ENCODE measurements around the gene RAD51.
A peak's percentile ranks its signal among the peaks of the same experiment; 100 is the strongest.

RAD51 gene

DNA sequence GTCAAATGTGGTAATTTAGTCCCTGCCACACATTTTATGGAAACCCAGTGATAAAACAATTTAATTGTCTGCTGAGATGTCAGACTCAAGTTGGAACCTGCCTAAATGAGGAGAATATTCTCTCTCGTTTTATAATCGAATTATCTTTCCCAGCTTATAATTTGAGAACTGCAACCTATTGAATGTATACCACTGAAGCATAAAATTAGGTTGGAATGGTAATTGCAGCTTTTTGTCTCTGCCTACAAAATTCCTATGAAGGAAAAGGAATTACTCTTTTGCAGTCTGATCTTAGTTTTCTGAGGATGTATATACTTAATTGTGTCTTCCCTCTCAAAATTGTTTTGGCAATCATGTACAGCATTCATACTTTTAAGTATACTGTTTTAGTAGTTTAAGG, 28.9 kb downstream of the RAD51 start:
- Histone ChIP-seq H3K9me3 (ENCODE audit: control insufficient read depth, insufficient read depth, low read length) (no peaks in the 10 kb centered on the region), H3K4me3 (ENCODE audit: low read depth, low read length) (no peak overlapping the region)

DNA sequence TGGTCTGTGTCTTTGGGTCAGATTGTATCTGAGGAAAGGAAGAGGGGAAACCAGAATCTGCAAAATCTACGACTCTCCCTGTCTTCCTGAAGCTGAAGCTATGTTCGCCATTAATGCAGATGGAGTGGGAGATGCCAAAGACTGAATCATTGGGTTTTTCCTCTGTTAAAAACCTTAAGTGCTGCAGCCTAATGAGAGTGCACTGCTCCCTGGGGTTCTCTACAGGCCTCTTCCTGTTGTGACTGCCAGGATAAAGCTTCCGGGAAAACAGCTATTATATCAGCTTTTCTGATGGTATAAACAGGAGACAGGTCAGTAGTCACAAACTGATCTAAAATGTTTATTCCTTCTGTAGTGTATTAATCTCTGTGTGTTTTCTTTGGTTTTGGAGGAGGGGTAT, 36.1 kb downstream of the RAD51 start:
- Histone ChIP-seq H3K9me3 (ENCODE audit: control insufficient read depth, insufficient read depth, low read length) (no peaks in the 10 kb centered on the region), H3K36me3 (ENCODE audit: control insufficient read depth, insufficient read depth, low read length) (peaks cover 16% of the 10 kb centered on the region), H3K9ac (ENCODE audit: low read depth, low read length) (no peak overlapping the region), H3K4me1 (ENCODE audit: control insufficient read depth, insufficient read depth, low read length) (no peaks in the 10 kb centered on the region), H3K27me3 (ENCODE audit: control insufficient read depth, insufficient read depth, low read length) (no peaks in the 10 kb centered on the region), H3K4me3 (ENCODE audit: low read depth, low read length) (no peak overlapping the region)

More for the DNA sequence above, 28.9 kb downstream of the RAD51 start:
- Histone ChIP-seq H3K27me3 (ENCODE audit: control insufficient read depth, insufficient read depth, low read length) (no peaks in the 10 kb centered on the region), H3K9ac (ENCODE audit: low read depth, low read length) (no peak overlapping the region), H3K36me3 (ENCODE audit: control insufficient read depth, insufficient read depth, low read length) (peaks cover 2% of the 10 kb centered on the region), H3K4me1 (ENCODE audit: control insufficient read depth, insufficient read depth, low read length) (no peaks in the 10 kb centered on the region)

DNA sequence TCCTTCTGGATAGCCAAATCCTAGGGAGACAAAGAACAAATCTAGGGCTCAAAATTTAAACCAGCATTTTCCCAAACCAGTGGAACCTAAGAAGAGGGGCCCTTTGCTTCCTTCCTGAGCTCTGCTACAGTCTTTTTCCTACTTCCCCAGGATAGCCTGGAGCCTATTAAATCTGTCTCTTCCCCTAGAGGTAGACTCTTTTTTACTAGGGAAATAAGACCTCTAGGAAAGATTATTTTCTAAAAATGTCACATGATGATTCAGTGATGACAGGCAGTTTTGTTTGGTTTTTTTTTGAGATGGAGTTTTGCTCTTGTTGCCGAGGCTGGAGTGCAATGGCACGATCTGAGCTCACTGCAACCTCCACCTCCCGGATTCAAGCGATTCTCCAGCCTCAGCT, 41.6 kb downstream of the RAD51 start:
- no peak overlapping the region for H3K9ac ChIP-seq (ENCODE audit: low read depth, low read length)
- H3K27me3 ChIP-seq (ENCODE audit: control insufficient read depth, insufficient read depth, low read length): no peaks in the 10 kb centered on the region
- no peak overlapping the region for H3K4me3 ChIP-seq (ENCODE audit: low read depth, low read length)
- peaks cover 15% of the 10 kb centered on the region for H3K36me3 ChIP-seq (ENCODE audit: control insufficient read depth, insufficient read depth, low read length)
- no peaks in the 10 kb centered on the region for H3K9me3 ChIP-seq (ENCODE audit: control insufficient read depth, insufficient read depth, low read length)
- peaks cover 17% of the 10 kb centered on the region for H3K4me1 ChIP-seq (ENCODE audit: control insufficient read depth, insufficient read depth, low read length)

DNA sequence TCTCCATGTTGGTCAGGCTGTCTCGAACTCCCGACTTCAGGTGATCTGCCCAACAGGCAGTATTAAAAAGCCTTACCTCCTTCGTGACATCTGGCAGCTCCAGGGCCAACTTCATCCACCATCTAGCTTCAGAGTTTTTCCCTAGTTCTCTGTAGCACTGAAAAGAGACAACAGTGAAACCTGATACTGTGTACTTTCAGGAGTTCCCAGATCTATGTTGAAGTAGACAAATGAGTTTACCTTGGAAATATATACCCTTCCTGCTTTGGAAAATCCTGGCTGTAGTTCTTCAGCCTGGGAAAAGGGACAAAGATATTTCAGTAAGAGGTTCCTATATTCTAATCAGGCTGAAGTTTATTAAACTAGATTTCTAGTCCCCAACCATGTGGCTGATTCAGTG, 42.1 kb downstream of the RAD51 start:
- Histone ChIP-seq H3K4me3 (ENCODE audit: low read depth, low read length) (no peak overlapping the region), H3K27me3 (ENCODE audit: control insufficient read depth, insufficient read depth, low read length) (no peaks in the 10 kb centered on the region), H3K4me1 (ENCODE audit: control insufficient read depth, insufficient read depth, low read length) (peaks cover 17% of the 10 kb centered on the region), H3K9me3 (ENCODE audit: control insufficient read depth, insufficient read depth, low read length) (no peaks in the 10 kb centered on the region), H3K9ac (ENCODE audit: low read depth, low read length) (no peak overlapping the region), H3K36me3 (ENCODE audit: control insufficient read depth, insufficient read depth, low read length) (peaks cover 15% of the 10 kb centered on the region)

DNA sequence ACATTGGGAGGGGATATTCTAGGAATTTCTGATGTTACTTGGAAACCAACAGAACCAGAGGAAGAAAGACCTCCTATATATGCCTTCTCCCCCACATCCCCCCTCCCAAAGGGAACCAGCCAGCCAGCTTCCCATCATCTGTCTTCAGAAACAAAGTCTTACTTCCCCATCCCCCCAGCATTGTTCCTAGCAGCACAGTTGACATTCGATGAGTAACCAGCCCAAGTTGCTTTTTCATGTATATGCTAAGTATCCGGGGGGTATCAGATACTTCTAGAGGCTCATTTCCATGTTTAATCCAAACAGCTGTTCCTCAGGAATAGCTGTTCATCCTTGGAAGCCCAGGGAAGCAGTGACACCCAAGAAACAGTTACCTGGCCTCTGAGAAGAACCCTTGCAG, 44.1 kb downstream of the RAD51 start:
- Histone ChIP-seq H3K9me3 (ENCODE audit: control insufficient read depth, insufficient read depth, low read length) (no peaks in the 10 kb centered on the region), H3K36me3 (ENCODE audit: control insufficient read depth, insufficient read depth, low read length) (peaks cover 10% of the 10 kb centered on the region), H3K4me1 (ENCODE audit: control insufficient read depth, insufficient read depth, low read length) (peaks cover 17% of the 10 kb centered on the region), H3K9ac (ENCODE audit: low read depth, low read length) (no peak overlapping the region), H3K4me3 (ENCODE audit: low read depth, low read length) (no peak overlapping the region), H3K27me3 (ENCODE audit: control insufficient read depth, insufficient read depth, low read length) (no peaks in the 10 kb centered on the region)

DNA sequence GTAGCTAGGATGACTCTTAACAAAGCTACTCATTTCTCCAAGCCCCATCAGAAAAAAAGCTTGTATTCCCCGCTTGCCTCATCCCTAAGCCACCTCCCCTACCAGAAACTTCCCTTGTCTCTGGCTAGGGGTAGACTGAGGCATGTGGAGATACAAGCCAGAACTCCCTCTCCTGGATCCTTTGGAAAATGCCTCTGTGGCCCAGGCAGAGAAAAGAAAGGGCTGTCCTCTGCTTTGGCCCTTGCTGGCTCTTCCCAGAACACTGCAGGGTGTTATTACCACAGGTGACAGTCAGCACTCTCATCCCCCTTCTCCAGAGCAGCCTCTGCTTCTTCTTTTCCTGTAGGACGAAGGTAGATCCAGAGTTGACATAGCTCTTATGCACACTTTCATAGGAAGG, 44.9 kb downstream of the RAD51 start:
- H3K9ac ChIP-seq (ENCODE audit: low read depth, low read length): peak overlapping the region; percentile 50
- no peaks in the 10 kb centered on the region for H3K9me3 ChIP-seq (ENCODE audit: control insufficient read depth, insufficient read depth, low read length)
- H3K27me3 ChIP-seq (ENCODE audit: control insufficient read depth, insufficient read depth, low read length): no peaks in the 10 kb centered on the region
- H3K4me1 ChIP-seq (ENCODE audit: control insufficient read depth, insufficient read depth, low read length): peaks cover 17% of the 10 kb centered on the region
- peaks cover 12% of the 10 kb centered on the region for H3K36me3 ChIP-seq (ENCODE audit: control insufficient read depth, insufficient read depth, low read length)
- H3K4me3 ChIP-seq (ENCODE audit: low read depth, low read length): no peak overlapping the region

DNA sequence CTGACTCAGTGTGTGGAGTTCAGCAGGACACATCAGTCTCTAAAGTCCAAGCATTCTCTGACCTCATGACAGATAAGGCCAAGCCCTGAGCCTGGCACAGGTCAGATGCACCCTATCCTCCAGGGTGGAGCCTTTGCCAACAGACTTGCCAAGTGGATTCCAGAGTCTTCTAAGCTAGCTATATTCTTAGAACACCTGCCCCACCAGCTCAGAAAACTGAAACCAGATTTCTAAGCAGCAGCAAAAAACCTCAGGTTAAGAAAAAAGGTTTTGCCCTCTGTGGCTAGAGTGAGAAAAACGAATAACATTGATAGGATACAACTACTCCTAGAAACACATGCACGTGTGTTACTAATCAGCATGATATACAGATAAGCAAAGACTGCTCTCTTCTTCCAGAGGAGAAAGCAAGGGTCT, 48.5 kb downstream of the RAD51 start:
- Histone ChIP-seq H3K9ac (ENCODE audit: low read depth, low read length) (no peak overlapping the region), H3K27me3 (ENCODE audit: control insufficient read depth, insufficient read depth, low read length) (no peaks in the 10 kb centered on the region), H3K36me3 (ENCODE audit: control insufficient read depth, insufficient read depth, low read length) (peaks cover 7% of the 10 kb centered on the region), H3K9me3 (ENCODE audit: control insufficient read depth, insufficient read depth, low read length) (no peaks in the 10 kb centered on the region), H3K4me1 (ENCODE audit: control insufficient read depth, insufficient read depth, low read length) (peaks cover 13% of the 10 kb centered on the region), H3K4me3 (ENCODE audit: low read depth, low read length) (no peak overlapping the region)

DNA sequence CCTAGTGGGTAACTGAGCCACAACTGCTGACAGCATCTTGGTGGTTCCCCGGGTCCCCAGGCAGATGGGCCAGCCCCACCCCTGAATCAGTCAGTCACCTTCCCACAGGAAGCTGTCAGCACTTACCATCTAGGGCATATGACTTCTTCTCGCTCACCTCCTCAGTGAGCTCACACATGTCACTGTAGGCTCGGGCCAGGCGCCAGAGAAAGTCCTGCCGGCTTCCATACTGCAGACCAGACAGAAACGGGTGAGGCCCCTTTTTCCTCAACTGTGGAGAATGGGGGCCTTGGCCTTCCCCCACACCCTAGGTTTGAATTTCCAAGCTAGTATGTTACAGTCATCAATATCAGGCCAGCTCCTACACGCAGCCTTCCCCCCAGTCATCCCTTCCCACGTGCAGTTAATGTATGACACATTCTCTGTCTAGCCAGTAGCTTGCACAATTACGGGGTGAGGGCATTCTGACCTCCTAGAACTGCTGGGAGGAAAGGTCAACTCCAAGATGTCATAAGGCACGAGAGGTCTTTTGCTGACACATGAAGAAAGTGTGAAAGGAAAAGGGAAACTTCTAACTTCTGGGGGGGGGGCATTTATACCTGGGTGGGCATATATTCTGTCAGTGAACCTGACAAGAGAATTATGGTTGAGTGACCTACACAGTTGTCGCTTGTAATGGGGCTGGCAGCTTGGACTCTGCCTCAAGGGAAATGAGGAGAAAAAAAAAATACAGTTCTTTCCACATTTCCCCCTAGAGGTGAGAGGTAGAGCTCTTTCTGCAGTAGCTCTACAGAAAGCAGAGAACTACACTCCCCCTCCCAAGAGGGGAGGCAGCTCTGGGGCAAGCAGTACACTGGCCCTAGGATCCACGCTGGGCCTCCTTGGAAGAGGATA, 49.2 kb downstream of the RAD51 start:
- Histone ChIP-seq H3K9ac (ENCODE audit: low read depth, low read length) (no peak overlapping the region), H3K36me3 (ENCODE audit: control insufficient read depth, insufficient read depth, low read length) (peaks cover 7% of the 10 kb centered on the region), H3K9me3 (ENCODE audit: control insufficient read depth, insufficient read depth, low read length) (no peaks in the 10 kb centered on the region), H3K4me1 (ENCODE audit: control insufficient read depth, insufficient read depth, low read length) (peaks cover 9% of the 10 kb centered on the region), H3K27me3 (ENCODE audit: control insufficient read depth, insufficient read depth, low read length) (no peaks in the 10 kb centered on the region), H3K4me3 (ENCODE audit: low read depth, low read length) (no peak overlapping the region)

DNA sequence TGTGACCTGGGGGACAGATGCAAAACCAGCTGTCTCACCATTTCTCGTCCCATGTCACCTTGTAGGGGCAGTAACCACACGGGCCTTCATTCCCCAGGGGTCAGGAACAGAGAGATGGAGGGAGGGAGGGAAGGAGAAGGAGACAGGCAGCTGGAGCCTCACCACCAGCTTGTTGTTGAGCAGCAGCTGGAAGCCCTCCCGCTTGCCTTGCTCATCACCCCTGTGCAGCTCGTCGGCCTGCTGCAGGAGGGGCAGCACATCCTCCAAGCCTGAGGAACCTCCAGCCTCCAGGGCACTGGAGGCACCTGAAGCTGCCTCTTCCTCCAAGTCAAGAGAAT, 49.8 kb downstream of the RAD51 start:
- Histone ChIP-seq H3K27me3 (ENCODE audit: control insufficient read depth, insufficient read depth, low read length) (no peaks in the 10 kb centered on the region), H3K4me3 (ENCODE audit: low read depth, low read length) (no peak overlapping the region), H3K4me1 (ENCODE audit: control insufficient read depth, insufficient read depth, low read length) (peaks cover 3% of the 10 kb centered on the region), H3K9ac (ENCODE audit: low read depth, low read length) (no peak overlapping the region), H3K9me3 (ENCODE audit: control insufficient read depth, insufficient read depth, low read length) (no peaks in the 10 kb centered on the region), H3K36me3 (ENCODE audit: control insufficient read depth, insufficient read depth, low read length) (peaks cover 7% of the 10 kb centered on the region)

DNA sequence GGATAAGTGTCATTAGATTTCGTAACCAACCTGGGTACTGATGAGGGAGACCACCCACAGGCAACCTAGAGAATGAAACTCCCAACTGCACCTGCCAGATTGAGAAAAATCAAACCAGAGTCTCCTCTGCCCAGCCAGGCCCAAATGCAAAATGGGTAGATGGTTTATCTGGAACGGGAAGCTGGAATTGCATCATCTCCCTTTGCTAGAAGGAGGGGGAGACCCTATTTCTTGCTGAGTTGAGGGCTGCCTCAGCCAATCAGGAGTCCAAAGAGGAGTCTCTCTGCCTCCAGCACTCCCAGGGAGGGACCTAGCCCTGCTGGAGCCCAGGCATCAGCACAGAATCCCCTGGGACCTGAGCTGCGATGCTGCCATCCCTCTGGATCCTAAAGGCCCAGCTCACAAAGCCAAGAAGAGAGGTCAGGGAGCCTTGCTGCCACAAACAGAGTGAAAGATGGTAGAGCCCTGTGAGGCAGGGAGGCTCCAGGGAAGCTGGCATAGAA, 52.0 kb downstream of the RAD51 start:
- Histone ChIP-seq H3K4me1 (ENCODE audit: control insufficient read depth, insufficient read depth, low read length) (no peaks in the 10 kb centered on the region), H3K4me3 (ENCODE audit: low read depth, low read length) (no peak overlapping the region), H3K36me3 (ENCODE audit: control insufficient read depth, insufficient read depth, low read length) (peaks cover 7% of the 10 kb centered on the region), H3K9ac (ENCODE audit: low read depth, low read length) (no peak overlapping the region), H3K9me3 (ENCODE audit: control insufficient read depth, insufficient read depth, low read length) (no peaks in the 10 kb centered on the region), H3K27me3 (ENCODE audit: control insufficient read depth, insufficient read depth, low read length) (no peaks in the 10 kb centered on the region)

DNA sequence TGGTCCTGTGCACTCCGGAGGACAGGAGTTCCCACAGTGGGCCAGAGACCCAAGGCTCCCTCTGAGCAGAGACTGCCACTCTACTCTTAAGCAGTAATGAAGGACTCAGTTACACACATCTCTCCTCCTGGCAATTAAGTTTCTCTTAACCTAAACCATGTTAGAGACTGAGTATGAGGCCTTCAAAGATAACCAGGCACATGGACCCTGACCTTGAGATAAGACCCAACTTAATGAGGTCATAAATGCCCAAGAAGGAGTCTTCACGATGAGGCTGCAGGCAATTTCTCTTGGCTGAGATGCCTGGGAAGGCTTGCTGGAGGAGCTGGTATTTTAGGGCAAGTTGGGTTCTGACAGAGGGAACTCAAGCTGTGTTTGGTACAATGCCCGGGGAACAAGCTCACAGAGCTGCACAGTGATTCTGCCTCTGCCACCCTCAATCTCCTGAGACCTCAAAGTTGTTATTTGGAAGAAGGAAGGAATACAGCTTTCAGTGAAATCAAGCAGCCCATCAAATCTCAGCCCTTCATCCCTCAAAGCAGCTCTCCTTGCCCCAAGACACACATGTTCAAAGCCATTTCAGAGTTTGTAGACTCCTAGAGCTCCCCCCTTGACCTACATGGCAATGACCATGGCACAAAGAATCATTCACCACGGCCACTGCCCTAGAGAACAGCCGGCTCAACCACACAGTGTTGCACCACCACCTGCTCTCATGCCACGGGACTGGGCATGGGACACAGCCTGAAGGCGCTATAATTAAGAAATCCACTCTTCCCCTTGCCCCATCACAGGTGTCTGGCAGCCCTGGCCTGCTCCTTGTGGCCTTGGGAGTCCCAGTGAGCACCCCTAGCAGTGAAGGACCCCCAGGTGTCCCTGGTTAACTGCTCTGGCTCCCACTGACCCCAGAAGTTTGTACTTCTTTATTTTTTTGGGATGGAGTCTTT, 53.0 kb downstream of the RAD51 start:
- H3K36me3 ChIP-seq (ENCODE audit: control insufficient read depth, insufficient read depth, low read length): peaks cover 7% of the 10 kb centered on the region
- no peak overlapping the region for H3K9ac ChIP-seq (ENCODE audit: low read depth, low read length)

More for the DNA sequence above, 53.0 kb downstream of the RAD51 start:
- no peaks in the 10 kb centered on the region for H3K9me3 ChIP-seq (ENCODE audit: control insufficient read depth, insufficient read depth, low read length)
- H3K4me1 ChIP-seq (ENCODE audit: control insufficient read depth, insufficient read depth, low read length): no peaks in the 10 kb centered on the region
- no peak overlapping the region for H3K4me3 ChIP-seq (ENCODE audit: low read depth, low read length)
- no peaks in the 10 kb centered on the region for H3K27me3 ChIP-seq (ENCODE audit: control insufficient read depth, insufficient read depth, low read length)

All from iPS-15b (cell line).